PFSK-1 (cell line): ENCODE measurements around the gene ERICH3.

Experiments
- FOXP2 ChIP-seq: optimal IDR thresholded peaks from 2 replicates; pipeline ENCODE3; 2011; ENCODE audit warnings: borderline replicate concordance, control low read depth, inconsistent platforms; ENCODE audit not compliant: insufficient read depth; ENCODE audit errors: extremely low read length, extremely low read depth
- POLR2AphosphoS5 ChIP-seq: IDR thresholded peaks from 2 replicates; pipeline ENCODE4 v1.6.1; 2012; ENCODE audit warnings: low read depth, mild to moderate bottlenecking, control low read depth, low read length, moderate library complexity
- REST ChIP-seq, 2 experiments: IDR thresholded peaks; 2 replicates each; pipeline versions ENCODE4 v1.6.1 to v1.8.0; 2011 to 2012; ENCODE audit warnings: low read depth in 2 of 2, low read length in 2 of 2, control low read depth in 1 of 2, inconsistent platforms in 1 of 2, mild to moderate bottlenecking in 1 of 2, moderate library complexity in 1 of 2; ENCODE audit not compliant: insufficient read depth in 1 of 2
- SIN3A ChIP-seq: IDR thresholded peaks from 2 replicates; pipeline ENCODE4 v1.6.1; 2012; ENCODE audit warnings: mild to moderate bottlenecking, low read length, moderate library complexity, borderline replicate concordance; ENCODE audit not compliant: insufficient read depth
- TAF1 ChIP-seq: IDR thresholded peaks from 2 replicates; pipeline ENCODE4 v1.6.1; 2012; ENCODE audit warnings: low read length, control low read depth, borderline replicate concordance; ENCODE audit not compliant: insufficient read depth

The ERICH3 gene

GRCh38 chr1:74654708-74655107 is 18.9 kb downstream of the ERICH3 start:
- TF ChIP-seq SIN3A (no peak), POLR2AphosphoS5 (no peak), TAF1 (no peak), FOXP2 (no peak), REST (IDR thresholded peaks at IDR 0.05; ENCODE audit: insufficient read depth in 1 of 2, low read depth in 2 of 2, low read length in 2 of 2) (no peak)

GRCh38 chr1:74652711-74653139 is 20.9 kb downstream of the ERICH3 start:
- TF ChIP-seq SIN3A (no peak), FOXP2 (peak; percentile 12), REST (IDR thresholded peaks at IDR 0.05; ENCODE audit: insufficient read depth in 1 of 2, low read depth in 2 of 2, low read length in 2 of 2) (no peak), POLR2AphosphoS5 (no peak), TAF1 (no peak)

- TF ChIP-seq POLR2AphosphoS5 (no peak), TAF1 (no peak), SIN3A (no peak), FOXP2 (no peak), REST (IDR thresholded peaks at IDR 0.05; ENCODE audit: insufficient read depth in 1 of 2, low read depth in 2 of 2, low read length in 2 of 2) (no peak)
Observed at GRCh38 chr1:74650561-74650960, 23.0 kb downstream of the ERICH3 start.

GRCh38 chr1:74641876-74642275 is 31.7 kb downstream of the ERICH3 start:
- TF ChIP-seq POLR2AphosphoS5, result no peak
- TF ChIP-seq REST (IDR thresholded peaks at IDR 0.05; ENCODE audit: insufficient read depth in 1 of 2, low read depth in 2 of 2, low read length in 2 of 2), result no peak
- no peak for TF ChIP-seq TAF1
- no peak for TF ChIP-seq FOXP2
- TF ChIP-seq SIN3A, result no peak

GRCh38 chr1:74641161-74641560 is 32.4 kb downstream of the ERICH3 start:
- no peak for TF ChIP-seq SIN3A
